HFFc6 (cell line): ENCODE measurements around the gene CTNNA1. TPM values are rescaled to one million over a fixed set of nuclear protein-coding genes. Genes with fewer than 3 reads are reported as not detected.
A peak's percentile ranks its signal among the peaks of the same experiment; 100 is the strongest.

ENCODE experiments used
- DNase-seq: peaks from one replicate; pipeline ENCODE4 v3.0.0-alpha.2; 2018
- H3K27ac Mint-ChIP-seq: 2 replicates; pipeline ENCODE4 v1.8.0; 2020; ENCODE audit warnings: mild to moderate bottlenecking, mixed read lengths
- H3K27me3 Mint-ChIP-seq: 2 replicates; pipeline ENCODE4 v1.8.0; 2021; ENCODE audit warnings: mild to moderate bottlenecking, moderate library complexity, mixed read lengths; ENCODE audit not compliant: insufficient read depth
- H3K36me3 Mint-ChIP-seq: 2 replicates; pipeline ENCODE4 v1.8.0; 2021; ENCODE audit warnings: low read depth, mixed read lengths
- H3K4me1 Mint-ChIP-seq: 2 replicates; pipeline ENCODE4 v1.8.0; 2020; ENCODE audit warnings: low read depth, mixed read lengths
- H3K4me3 Mint-ChIP-seq: 2 replicates; pipeline ENCODE4 v1.8.0; 2020; ENCODE audit warnings: mild to moderate bottlenecking, moderate library complexity, mixed read lengths
- H3K9me3 Mint-ChIP-seq: 2 replicates; pipeline ENCODE4 v1.8.0; 2020; ENCODE audit warnings: mild to moderate bottlenecking, mixed read lengths
- CTCF ChIP-seq: fragments of 200-600 bp; sonication (generic); IDR thresholded peaks from 2 replicates; pipeline ENCODE4 v1.5.0; 2021; ENCODE audit warnings: antibody characterized with exemption, mild to moderate bottlenecking
- total RNA-seq, 6 experiments: library from RNA; stranded (reverse); fragmentation: NEBNext Ultra II Directional; extraction: Animal tissue kit (Norgen Biotek cat#: 25700); gene quantifications; 2 replicates in 1 of 6; 3 replicates in 5 of 6; pipeline ENCODE4 v1.2.3, GENCODE V29; 2021

Gene CTNNA1
- total RNA-seq, 6 experiments from 2014 or later: 282 to 342 (median 292) TPM

GRCh38 chr5:138720840-138721239 is 32.4 kb upstream of the CTNNA1 start:
- Mint-ChIP-seq H3K27me3 (peaks cover 23% of the 10 kb centered on the region), H3K4me1 (peaks cover 17% of the 10 kb centered on the region), H3K27ac (no peak overlapping the region), H3K9me3 (no peaks in the 10 kb centered on the region), H3K4me3 (no peak overlapping the region), H3K36me3 (no peaks in the 10 kb centered on the region)
- no peak for TF ChIP-seq CTCF
- no peak for DNase-seq

DNA sequence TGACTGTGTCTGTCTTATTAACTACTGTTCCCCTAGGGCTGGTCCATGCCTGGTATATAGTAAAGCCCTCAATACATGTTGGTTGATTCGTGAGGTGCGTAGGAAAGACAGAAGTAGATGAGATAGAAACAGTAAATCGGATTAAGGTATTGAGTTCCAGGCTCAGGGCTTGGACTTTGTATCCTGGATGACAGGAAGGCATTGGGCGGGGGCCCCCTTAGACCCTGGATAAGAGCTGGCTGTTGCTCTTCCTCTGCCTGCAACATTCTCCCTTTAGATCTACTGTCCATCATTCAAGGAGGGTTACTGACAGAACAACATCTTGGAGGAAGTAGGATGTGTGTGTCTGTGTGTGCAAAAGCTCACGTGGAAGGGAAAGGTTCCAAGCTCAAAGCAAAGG is 31.2 kb upstream of the CTNNA1 start:
- peaks cover 16% of the 10 kb centered on the region for H3K4me1 Mint-ChIP-seq
- TF ChIP-seq CTCF: no peak
- H3K27ac Mint-ChIP-seq: no peak overlapping the region
- H3K9me3 Mint-ChIP-seq: no peaks in the 10 kb centered on the region
- DNase-seq: no peak
- H3K4me3 Mint-ChIP-seq: no peak overlapping the region
- H3K36me3 Mint-ChIP-seq: no peaks in the 10 kb centered on the region
- H3K27me3 Mint-ChIP-seq: peaks cover 29% of the 10 kb centered on the region

DNA sequence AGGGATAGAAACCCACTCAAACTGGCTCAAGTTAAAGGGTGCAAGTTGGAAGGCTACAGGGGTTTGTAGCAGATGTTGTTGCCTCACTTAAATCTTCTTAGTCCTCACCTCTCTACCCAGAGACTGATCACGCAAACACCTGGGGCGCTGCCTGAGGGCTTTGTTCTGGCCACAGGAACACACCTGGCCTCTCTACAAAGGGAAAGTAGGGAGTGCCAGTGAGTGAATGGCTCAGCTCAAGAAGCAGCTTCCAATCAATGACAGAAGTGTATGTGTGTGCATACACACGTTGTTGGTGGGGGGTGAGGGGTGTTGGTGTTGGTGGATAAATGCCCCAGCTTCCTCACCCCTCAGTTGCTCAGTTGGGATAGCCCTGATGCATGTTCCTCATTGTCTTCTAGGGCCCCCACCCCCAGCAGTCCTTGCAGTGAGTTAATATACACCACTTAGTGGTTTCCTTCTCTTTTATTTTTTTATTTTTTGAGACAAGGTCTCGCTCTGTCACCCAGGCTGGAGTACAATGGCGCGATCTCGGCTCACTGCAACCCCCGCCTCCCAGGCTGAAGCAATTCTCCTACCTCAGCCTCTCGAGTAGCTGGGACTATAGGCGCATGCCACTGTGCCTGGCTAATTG is 30.6 kb upstream of the CTNNA1 start:
- no peaks in the 10 kb centered on the region for H3K36me3 Mint-ChIP-seq
- no peak for DNase-seq
- TF ChIP-seq CTCF: no peak
- H3K4me3 Mint-ChIP-seq: no peak overlapping the region
- peaks cover 29% of the 10 kb centered on the region for H3K27me3 Mint-ChIP-seq
- H3K4me1 Mint-ChIP-seq: peaks cover 16% of the 10 kb centered on the region
- H3K9me3 Mint-ChIP-seq: no peaks in the 10 kb centered on the region
- H3K27ac Mint-ChIP-seq: no peak overlapping the region

DNA sequence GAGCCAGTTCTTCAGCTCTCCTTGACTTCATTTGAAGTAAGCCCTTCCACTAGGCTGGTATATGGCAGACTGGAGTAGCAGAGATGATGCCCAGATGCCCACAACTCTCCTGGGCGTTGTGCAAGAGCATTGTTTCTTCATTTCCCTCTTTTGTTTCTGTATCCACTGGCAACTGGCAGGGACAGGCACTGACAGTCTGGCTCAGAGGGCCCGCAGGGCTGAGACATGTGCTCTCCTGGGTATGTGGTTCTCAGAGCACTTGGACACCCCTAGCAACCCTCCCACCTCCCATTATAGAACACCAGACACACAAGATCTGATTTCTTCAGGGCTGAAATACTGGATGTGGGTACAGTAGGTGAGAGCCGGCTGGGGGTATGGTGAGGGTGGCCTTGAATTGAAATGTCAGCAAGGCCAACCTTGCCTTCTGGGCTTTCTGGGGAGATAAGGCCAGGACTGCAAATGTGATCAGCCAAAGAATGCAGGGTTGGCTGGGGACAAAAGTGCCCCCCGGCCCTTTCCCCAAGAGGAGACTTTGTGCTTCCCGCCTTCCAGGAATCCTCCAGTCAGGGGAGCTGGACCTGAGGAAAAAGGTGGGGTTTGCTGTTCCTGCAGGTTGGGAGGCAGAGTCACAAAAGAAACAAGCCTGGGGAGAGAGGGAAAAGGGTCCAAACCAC is 28.6 kb upstream of the CTNNA1 start:
- no peaks in the 10 kb centered on the region for H3K36me3 Mint-ChIP-seq
- H3K4me3 Mint-ChIP-seq: no peak overlapping the region
- H3K4me1 Mint-ChIP-seq: peaks cover 16% of the 10 kb centered on the region
- no peak for DNase-seq
- no peak for TF ChIP-seq CTCF
- peaks cover 29% of the 10 kb centered on the region for H3K27me3 Mint-ChIP-seq
- no peak overlapping the region for H3K27ac Mint-ChIP-seq
- no peaks in the 10 kb centered on the region for H3K9me3 Mint-ChIP-seq

DNA sequence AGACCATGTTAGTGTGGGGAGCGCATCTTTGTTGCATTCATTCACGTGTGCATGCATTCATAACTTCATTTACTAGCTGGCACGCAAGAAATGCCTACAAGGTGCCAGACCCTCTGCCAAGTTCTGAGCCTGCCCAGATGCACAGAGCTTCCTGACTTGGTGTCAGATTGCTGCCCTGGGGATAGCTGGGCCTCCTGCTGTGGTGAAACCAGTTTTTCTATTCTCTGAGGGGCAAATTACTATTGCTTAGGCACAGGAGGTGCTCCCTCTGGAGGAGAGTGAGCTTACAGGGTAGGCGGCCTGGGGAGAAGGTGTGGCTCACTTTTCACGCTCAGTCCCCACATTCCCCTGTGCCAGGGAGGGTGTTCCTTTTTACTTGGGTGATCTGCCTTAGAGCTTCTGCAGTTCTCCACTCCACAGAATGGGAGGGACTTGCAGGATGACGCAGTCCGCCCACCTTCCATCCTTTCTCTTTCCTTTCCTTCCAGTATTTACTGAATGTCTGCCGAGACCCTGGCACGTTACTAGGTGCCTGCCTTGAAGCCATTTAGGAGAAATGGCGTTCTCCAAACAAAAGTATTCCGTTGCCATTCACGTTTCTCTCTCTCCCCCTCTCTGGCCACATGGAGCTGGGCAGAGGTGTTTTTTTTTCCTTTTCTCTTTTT is 27.9 kb upstream of the CTNNA1 start:
- H3K9me3 Mint-ChIP-seq: no peaks in the 10 kb centered on the region
- H3K27me3 Mint-ChIP-seq: peaks cover 31% of the 10 kb centered on the region
- peak overlapping the region; percentile 70; the same call in 1 of the 2 replicates for H3K27ac Mint-ChIP-seq
- no peaks in the 10 kb centered on the region for H3K36me3 Mint-ChIP-seq
- TF ChIP-seq CTCF: peak; percentile 61; the same call in 1 of the 2 replicates
- H3K4me3 Mint-ChIP-seq: peak overlapping the region; percentile 49; the same call in 1 of the 2 replicates
- peak; percentile 61 for DNase-seq
- peaks cover 16% of the 10 kb centered on the region for H3K4me1 Mint-ChIP-seq
